GM12874 (cell line): Measurements from ENCODE around the gene AHCYL1.

ENCODE experiments used
- TF ChIP-seq, protein P1 (sequence below): IDR thresholded peaks from 2 replicates; pipeline ENCODE4 v1.5.1; 2011; ENCODE audit warnings: low read depth, mild to moderate bottlenecking, control low read depth, low read length, moderate library complexity; ENCODE audit not compliant: insufficient read depth

Gene AHCYL1

DNA sequence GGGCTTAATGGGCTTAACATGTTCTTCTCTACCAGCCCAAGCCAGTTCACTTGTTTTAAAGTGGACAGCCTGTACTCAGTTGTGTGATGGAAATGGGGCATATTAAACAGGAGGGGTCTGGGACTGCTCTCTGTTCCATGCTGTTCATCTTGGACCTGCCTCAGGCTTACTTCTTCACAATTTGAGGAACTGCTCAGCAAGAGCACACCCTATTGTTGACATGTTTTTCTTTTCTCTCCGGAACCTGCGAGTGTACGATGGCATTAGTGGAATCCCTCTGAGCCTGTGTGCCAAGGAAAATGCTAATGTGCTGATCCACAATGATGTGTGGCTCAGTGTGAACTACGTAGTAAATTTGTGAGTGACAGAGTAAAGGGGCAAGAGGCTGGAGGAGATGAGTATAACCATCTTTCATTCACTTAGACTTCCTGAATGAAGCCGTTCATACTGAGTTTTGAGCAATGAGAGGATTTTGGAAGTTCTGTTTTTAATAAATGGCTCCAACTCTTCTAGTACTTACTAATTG lies 6.9 kb downstream of the AHCYL1 start:
- TF ChIP-seq, protein P1, sequence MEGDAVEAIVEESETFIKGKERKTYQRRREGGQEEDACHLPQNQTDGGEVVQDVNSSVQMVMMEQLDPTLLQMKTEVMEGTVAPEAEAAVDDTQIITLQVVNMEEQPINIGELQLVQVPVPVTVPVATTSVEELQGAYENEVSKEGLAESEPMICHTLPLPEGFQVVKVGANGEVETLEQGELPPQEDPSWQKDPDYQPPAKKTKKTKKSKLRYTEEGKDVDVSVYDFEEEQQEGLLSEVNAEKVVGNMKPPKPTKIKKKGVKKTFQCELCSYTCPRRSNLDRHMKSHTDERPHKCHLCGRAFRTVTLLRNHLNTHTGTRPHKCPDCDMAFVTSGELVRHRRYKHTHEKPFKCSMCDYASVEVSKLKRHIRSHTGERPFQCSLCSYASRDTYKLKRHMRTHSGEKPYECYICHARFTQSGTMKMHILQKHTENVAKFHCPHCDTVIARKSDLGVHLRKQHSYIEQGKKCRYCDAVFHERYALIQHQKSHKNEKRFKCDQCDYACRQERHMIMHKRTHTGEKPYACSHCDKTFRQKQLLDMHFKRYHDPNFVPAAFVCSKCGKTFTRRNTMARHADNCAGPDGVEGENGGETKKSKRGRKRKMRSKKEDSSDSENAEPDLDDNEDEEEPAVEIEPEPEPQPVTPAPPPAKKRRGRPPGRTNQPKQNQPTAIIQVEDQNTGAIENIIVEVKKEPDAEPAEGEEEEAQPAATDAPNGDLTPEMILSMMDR = no peak

DNA sequence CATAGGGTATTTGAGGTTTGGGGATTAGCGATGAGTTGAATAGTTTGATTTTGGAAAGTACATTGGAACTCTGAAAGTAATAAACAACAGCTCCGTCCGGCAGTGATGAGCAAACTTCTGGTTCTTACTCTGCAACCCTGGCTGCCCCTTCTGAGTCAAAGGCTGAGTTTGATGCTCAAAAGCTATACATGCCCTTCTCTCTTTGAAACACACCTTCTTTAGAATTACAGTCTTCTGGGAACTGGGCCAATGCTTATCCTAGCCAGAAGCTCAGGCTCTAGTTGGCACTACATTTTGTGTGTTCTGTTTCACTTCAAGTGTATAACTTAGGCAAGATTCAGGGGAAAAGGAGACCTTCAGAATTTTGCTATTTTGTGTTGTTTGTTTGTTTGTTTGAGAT lies 9.3 kb downstream of the AHCYL1 start:
- TF ChIP-seq, protein P1 = no peak

DNA sequence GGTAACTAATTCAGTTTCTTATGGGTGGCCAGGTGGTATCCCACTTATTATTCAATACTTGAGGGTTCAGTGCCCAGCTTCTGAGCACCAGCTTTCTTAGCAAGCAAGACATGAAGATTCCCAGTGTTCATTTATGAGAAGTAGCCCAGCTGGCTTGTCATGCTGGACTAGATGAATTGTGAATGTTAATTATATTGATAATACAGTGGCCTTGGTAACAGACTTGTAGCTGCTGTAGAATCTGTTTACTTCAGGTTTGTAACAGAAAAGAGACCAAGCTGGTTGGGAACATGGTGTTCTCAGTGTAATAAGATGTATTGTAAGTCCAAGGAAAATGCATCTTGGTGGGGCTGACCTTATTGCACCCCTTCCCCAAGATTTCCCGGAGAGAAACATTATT lies 10.1 kb downstream of the AHCYL1 start:
- TF ChIP-seq, protein P1 = no peak

DNA sequence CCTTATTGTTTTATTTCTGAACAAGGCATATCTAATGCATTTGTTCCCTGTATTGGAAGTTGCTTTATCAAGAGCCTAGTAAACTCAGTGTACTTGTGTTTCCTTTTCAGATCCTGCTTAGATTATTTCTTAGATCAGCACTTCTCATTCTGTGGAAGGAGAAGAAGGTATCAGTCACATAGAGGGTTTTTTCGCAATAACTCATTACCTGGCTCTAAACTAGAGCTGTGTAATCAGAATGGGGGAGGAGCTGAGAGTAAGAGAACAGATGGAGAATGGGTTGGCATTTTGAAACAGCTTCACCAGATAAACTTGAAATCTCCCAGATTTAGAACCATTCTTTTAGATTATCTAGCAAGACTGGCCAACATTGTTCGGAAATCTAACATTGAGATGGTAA lies 11.0 kb downstream of the AHCYL1 start:
- TF ChIP-seq, protein P1 = no peak

DNA sequence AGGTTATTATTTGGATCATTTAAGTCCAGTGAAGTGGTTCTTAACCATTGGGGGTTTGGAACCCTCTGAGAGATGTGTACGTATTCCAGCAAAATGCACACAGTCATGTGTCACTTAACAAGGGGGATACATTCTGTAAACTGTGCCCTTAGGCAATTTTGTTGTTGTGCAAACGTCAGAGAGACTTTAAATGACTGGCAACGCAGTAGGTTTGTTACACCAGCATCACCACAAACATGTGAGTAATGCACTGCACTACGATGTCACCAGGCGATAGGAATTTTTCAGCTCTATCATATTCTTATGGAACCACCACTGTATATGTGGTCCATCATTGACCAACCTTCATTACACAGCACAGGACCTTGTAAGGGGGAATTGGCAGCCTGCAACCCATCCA lies 11.9 kb downstream of the AHCYL1 start:
- TF ChIP-seq, protein P1 = no peak

DNA sequence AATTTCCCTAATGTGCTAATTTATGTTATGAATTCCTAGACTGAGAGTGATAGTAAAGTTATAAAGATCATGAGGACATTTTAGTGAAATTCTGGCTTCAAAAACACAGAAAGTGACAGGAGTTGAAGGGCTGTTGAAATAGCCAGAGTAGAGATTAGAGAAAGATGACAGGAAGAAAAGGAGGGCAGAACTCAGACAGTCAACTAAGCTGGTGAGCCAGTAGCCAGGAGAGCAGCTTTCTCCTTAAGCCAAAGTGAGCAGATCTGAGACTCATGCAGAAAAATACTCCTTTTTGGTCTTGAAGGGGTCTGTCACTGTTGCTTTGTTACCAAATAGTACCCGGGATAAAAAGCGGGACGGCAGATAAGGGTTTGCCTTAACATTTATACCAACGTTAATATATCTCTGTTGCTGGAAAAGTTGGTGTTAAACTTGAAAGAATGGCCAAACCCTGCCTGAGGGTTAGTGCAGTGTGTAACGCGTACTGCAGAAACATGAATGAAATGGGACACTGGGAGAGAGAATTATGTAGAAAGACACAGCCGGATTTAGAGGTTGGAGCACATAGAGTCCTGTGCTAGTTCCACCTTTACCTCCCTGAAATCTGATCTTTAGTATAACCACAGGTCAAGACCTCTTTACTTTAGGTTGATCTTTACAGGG lies 12.8 kb downstream of the AHCYL1 start:
- TF ChIP-seq, protein P1 = no peak

DNA sequence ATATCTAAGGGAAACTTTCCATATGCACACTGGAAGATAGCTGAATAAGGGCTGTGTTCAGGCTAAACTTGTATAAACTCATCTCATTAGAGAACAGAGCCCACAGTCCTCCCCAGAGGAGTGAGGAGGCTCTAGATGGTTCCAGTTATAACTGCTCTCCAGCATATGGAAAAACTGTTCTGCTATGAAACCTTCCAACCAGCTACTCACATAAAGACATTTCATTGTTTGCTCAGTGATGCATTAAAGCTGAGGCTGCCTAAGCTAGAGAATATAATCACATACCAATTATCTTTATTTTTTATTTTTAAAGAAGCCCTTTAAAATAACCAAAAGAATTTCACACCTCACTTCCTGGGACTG lies 13.3 kb downstream of the AHCYL1 start:
- TF ChIP-seq, protein P1 = no peak
